Upper lobe of left lung (tissue), 4 donors: ENCODE data around the gene PGBD4.

ENCODE experiments used
- POLR2A ChIP-seq, 4 donors: fragments of 450-650 bp; IDR thresholded peaks; one replicate each; pipeline ENCODE4 v1.5.1; 2016 to 2017; ENCODE audit warnings: antibody characterized with exemption in 4 of 4, mild to moderate bottlenecking in 2 of 4
- POLR2AphosphoS5 ChIP-seq, 2 donors: sonication (generic); formaldehyde crosslinking; IDR thresholded peaks; one replicate each; pipeline ENCODE4 v1.5.1; 2017; ENCODE audit warnings: antibody characterized with exemption in 2 of 2
- TF ChIP-seq, protein P1 (sequence below), 6 experiments: fragments of 450-650 bp in 4 of 6; fragments of 200-600 bp in 2 of 6; sonication (generic) in 2 of 6; IDR thresholded peaks; one replicate each; pipeline ENCODE4 v1.5.1; 2016 to 2019; ENCODE audit warnings: antibody characterized with exemption in 6 of 6

DNA sequence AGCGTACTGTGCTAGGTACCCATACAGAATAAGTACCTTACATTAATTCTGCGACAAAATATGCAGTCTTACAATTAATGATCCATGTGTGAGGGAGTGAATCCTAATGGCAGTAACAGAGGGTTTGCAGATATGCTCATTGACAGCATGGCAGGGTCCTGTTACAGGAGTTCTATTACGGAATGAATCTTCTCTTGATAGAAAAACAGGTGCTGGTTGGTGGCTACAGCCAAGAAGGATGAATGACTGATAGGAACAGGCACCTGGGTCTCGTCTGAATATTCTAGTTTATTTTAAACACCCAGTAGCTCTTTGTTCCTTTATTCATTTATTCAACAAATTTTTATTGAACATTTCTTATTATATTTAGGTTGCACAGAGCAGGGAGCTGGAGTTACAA lies 22.8 kb downstream of the PGBD4 start:
- TF ChIP-seq POLR2A (IDR thresholded peaks at IDR 0.05) (no peak), POLR2AphosphoS5 (IDR thresholded peaks at IDR 0.05) (no peak)
- TF ChIP-seq, protein P1, sequence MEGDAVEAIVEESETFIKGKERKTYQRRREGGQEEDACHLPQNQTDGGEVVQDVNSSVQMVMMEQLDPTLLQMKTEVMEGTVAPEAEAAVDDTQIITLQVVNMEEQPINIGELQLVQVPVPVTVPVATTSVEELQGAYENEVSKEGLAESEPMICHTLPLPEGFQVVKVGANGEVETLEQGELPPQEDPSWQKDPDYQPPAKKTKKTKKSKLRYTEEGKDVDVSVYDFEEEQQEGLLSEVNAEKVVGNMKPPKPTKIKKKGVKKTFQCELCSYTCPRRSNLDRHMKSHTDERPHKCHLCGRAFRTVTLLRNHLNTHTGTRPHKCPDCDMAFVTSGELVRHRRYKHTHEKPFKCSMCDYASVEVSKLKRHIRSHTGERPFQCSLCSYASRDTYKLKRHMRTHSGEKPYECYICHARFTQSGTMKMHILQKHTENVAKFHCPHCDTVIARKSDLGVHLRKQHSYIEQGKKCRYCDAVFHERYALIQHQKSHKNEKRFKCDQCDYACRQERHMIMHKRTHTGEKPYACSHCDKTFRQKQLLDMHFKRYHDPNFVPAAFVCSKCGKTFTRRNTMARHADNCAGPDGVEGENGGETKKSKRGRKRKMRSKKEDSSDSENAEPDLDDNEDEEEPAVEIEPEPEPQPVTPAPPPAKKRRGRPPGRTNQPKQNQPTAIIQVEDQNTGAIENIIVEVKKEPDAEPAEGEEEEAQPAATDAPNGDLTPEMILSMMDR (IDR thresholded peaks at IDR 0.05): no peak
